ENCODE data around the gene FGF23.

DNA sequence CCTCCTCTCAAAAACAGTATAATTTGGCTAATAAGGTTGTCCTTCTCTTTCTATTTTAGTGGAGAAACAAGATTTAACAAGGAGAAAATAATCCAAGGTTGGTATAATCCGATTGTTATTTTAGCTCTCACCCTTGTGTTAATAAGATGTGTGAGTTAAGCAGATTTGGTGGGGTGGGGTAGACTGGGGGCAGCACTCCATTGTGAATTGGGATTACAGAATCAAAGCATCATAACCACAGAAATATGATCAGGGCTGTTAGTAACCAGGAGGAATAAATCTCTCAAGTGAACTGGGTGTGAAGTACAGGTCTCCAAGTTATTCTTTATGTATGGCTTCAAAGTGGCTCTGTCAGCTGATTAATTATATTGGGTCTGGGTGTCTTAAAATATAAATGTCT is 48.3 kb downstream of the FGF23 start:
- TF ChIP-seq, protein P1, sequence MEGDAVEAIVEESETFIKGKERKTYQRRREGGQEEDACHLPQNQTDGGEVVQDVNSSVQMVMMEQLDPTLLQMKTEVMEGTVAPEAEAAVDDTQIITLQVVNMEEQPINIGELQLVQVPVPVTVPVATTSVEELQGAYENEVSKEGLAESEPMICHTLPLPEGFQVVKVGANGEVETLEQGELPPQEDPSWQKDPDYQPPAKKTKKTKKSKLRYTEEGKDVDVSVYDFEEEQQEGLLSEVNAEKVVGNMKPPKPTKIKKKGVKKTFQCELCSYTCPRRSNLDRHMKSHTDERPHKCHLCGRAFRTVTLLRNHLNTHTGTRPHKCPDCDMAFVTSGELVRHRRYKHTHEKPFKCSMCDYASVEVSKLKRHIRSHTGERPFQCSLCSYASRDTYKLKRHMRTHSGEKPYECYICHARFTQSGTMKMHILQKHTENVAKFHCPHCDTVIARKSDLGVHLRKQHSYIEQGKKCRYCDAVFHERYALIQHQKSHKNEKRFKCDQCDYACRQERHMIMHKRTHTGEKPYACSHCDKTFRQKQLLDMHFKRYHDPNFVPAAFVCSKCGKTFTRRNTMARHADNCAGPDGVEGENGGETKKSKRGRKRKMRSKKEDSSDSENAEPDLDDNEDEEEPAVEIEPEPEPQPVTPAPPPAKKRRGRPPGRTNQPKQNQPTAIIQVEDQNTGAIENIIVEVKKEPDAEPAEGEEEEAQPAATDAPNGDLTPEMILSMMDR (conservative IDR thresholded peaks at IDR 0.05; ENCODE audit: low read depth, low read length): no peak
- no peak for TF ChIP-seq EZH2 (IDR thresholded peaks at IDR 0.05; ENCODE audit: borderline replicate concordance, low read depth, low read length, poor library complexity, severe bottlenecking)

Data from A673 (cell line).